Activated CD4-positive, alpha-beta T cell treated with anti-CD3 and anti-CD28 coated beads for 4 hours (primary cell): ENCODE results near the gene ESD.
A peak's percentile ranks its signal among the peaks of the same experiment; 100 is the strongest.
"Not testable (repeated sequence)": the region's sequence is repeated elsewhere in the genome, so short reads cannot be mapped to it uniquely, and the experiment has no call there.

Experiments used
- DNase-seq, 2 donors: peaks; one replicate each; pipeline ENCODE4 v3.0.0-alpha.2; 2020

Gene ESD

GRCh38 chr13:46783504-46783903 is 13.5 kb downstream of the ESD start:
- no peak for DNase-seq

- no peak for DNase-seq
Observed at GRCh38 chr13:46782691-46783090, 14.3 kb downstream of the ESD start.

DNA sequence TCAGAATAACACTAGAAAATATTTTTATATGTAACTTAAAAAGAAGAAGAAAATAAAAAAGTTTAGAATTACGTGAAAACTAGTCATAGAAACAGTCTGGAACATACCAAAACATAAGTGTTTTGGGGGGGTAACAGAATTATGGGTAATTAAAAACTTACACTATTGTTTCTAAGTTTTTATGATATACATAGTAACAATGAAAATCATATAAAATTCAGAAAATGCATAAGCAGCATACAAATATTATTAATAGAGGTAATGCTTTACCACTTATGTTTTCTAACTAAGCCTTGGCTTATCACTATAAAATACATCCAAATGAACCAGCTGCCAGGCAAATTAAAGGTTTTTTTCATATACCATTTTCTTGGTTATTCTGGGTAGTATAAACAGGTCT is 14.9 kb downstream of the ESD start:
- DNase-seq, result no peak

DNA sequence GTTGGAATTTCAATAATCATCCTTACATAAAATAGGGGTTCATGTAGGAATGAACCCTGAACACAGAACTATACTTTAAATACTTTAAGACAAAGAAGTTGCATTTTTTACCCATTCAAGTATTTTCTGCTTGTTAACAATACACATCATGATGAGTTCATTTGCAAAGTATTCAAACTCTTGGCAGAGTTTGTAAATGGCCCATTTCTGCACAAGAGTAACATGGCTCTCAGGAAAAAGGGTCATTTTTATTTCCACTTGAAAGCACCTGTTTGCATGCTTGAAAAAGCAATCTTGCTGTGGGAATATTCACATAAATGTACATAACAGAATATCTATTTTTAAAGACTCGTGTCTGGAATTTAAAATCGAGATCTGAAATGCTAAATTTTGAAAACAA is 18.1 kb downstream of the ESD start:
- no peak for DNase-seq

GRCh38 chr13:46778095-46778494 is 18.9 kb downstream of the ESD start:
- no peak for DNase-seq

GRCh38 chr13:46775385-46776107 is 21.4 kb downstream of the ESD start:
- DNase-seq, result no peak

DNA sequence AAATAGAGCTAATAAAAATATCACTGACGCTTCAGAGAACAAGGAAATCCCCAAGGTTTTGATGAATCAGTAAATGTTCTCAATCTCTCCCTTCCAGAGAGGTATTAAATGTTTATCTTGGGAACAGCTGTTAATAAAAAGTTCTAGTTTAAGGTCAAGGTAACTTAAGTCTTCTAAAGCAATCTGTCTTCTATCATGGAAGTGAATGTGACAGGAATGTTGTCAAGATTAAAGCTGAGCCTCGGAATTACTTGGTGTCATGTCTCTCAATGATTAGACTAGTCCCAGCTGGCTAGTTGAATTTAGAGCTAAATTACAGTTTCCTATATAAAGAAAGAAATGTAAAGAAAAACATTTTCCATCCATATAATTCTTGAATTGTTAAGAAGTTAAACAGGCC is 23.4 kb downstream of the ESD start:
- DNase-seq, result no peak

DNA sequence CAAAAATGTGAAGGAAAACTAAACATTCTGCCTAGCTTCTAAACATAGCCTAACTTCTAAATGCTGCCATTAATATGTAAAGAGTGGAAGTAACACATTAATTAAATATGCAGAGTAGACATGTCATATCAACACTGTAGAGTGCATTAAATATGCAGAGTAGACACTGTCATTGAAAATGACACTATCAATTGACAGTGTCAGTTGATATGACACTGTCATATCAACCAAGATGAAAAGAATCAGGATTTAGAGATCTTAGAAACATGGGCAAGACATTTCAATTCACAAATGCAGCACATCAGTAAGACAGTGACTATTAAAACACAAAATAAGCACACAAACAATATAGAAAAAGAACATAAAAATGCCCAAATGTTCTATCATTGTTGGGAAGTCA is 25.3 kb downstream of the ESD start:
- DNase-seq, result no peak

DNA sequence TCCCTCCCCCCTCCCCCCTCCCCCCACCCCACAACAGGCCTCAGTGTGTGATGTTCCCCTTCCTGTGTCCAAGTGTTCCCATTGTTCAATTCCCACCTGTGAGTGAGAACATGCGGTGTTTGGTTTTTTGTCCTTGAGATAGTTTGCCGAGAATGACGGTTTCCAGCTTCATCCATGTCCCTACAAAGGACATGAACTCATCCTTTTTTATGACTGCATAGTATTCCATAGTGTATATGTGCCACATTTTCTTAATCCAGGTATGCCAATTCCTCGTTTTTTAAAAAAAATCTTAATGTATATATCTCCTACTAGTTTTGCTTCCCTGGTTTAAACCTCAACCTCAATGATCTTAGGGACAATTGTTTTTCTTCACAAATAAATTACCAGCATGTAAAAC is 27.0 kb downstream of the ESD start:
- not testable (repeated sequence) for DNase-seq

DNA sequence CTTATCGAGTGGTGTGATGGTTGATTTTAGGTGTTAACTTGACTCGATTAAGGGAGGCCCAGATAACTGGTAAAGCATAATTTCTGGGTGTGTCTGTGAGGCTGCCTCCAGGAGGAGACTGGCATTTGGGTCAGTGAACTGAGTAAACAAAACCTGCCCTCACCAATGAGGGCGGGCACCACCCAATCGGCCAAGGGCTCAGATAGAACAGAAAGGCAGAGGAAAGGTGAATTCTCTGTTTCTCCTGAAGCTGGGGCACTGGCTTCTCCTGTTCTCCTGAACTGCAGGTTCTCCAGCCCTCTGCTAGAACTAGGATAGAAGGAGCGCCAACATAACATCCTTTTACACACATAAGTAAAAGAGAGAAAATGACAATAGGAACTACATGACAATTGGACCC is 35.1 kb downstream of the ESD start:
- no peak for DNase-seq

DNA sequence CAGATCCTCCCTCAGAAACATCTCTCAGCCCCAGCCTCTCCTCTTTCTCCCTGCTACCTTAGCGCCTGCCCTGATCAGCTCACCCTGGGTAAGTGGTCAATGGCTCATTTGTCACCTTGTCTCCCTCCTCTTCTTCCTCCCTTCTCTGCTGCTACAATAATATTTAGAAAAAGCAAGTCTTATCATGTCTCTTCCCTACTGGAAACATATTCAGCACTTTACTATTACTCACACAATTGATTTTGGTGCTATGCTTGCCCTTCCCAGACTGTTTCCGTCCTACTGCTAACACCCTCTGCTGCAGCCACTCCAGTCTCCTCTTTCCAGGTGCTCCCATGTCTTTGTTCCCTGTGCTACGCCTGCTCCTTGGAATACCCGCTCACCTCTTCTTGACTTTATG is 35.8 kb downstream of the ESD start:
- no peak for DNase-seq

DNA sequence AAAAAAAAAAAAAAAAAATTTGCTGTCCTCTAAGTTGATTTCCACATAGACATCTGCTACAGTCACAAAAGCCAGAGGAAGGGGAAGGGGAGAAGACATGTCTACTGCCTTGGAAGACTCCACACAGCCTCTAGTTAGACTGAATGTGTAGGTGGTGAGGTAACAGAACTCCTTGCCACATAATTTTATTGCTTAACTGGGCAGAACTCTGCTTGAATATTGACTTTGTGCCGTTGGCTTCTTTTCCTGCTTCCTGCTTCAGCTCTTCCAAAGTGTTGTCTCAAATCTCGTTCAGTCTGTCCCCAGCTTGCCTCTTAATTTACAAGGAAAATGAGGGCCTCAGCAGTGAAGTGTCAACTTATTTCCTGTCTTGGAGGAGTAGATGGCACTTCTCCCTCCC is 37.1 kb downstream of the ESD start:
- no peak for DNase-seq

GRCh38 chr13:46757640-46758039 is 39.3 kb downstream of the ESD start:
- no peak for DNase-seq

GRCh38 chr13:46756977-46757376 is 40.0 kb downstream of the ESD start:
- no peak for DNase-seq

DNA sequence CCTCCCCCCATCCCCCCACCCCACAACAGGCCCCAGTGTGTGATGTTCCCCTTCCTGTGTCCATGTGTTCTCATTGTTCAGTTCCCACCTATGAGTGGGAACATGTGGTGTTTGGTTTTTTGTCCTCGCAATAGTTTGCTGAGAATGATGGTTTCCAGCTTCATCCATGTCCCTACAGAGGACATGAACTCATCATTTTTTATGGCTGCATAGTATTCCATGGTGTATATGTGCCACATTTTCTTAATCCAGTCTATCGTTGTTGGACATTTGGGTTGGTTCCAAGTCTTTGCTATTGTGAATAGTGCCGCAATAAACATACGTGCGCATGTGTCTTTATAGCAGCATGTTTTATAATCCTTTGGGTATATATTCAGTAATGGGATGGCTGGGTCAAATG is 41.5 kb downstream of the ESD start:
- DNase-seq, result not testable (repeated sequence)

GRCh38 chr13:46754812-46755211 is 42.1 kb downstream of the ESD start:
- no peak for DNase-seq

DNA sequence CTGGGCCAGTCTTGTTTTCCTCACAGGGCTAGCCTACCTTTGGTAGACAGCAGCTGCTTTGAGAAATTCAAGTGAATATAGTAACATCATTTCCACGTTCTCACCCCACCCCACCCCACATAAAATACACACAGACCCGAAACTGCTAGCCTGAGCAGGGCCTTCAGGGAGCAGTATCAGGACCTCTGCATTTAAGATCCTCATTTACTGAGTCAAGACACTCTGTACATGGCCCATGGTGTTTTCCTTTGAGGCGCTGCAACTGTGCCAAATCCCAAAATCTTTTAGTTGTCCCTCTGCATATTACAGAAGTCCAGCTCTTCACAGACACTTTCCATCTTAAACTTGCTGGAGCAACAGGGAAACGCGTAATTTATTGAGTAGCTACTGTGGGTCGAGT is 43.0 kb downstream of the ESD start:
- DNase-seq, result no peak

DNA sequence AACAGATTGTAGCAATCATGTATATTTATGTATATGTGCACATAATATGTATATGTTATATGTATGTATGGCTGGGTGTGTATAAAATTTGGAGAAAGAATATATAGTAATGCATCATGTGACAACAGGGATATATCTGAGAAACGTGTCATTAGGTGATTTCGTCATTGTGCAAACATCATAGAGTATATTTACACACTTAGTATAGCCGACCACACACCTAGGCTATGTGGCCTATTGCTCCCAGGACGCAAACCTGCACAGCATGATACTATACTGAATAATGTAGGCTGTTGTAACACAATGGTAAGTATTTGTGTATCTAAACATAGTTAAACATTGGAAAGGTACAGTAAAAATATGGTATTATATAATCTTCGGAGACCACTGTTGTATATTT is 43.8 kb downstream of the ESD start:
- no peak for DNase-seq

DNA sequence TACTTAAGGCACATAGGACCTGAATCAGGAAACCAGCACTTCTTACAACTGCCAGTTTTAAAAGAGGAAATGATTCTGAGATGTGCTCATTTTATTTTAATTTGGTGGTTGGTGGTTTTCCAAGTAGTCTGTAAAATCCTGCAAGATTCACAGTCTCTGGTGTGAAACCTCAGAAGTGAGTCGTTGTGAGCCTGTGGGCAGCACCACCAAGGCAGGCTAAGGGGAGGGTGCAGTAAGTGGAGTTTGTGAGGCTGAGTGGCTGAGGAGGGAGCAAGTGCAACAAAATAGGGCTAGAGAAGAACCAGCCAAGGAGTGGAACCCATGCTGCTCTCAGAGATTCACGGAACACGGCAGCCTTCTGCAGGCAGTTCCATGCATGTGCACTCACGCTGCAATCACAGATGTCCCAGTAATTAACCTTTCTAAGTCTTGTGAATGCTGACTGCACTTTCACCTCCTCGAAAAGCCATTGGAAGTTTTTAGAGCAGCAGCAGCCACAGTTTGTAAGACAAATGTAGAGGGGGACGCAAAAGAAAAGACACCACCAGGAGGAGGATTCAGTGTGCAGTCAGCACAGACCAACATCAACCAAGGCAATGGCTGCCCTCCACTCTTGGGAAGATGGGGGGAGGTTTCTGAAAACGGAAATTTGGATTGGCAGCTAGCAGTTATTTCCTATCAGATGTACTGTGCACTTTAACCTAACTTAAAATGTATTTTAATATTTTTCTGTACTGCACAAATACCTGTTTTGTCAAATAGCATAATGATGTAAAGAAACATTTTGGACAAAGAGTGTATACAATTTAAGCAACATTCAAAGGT is 44.9 kb downstream of the ESD start:
- peak; percentile 16 to 19 for DNase-seq

DNA sequence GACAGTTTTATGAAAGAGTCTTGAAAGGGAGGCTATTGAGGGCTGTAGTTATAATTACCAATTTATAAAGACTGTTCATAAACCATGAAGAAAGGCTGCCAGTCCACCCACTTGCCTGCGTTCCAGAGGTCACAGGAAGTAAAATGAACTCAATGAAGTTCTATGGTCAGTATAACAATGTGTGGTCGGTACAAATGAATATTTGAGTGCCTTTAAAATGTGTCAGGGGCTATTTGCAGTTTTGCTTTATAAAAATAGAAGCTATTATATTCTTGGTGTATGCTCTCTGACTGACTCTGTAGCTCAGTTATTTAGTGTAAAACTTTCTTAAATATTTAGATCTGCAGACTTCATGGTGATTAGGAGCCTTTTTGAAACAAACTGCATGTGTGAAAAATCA is 47.0 kb downstream of the ESD start:
- no peak for DNase-seq

DNA sequence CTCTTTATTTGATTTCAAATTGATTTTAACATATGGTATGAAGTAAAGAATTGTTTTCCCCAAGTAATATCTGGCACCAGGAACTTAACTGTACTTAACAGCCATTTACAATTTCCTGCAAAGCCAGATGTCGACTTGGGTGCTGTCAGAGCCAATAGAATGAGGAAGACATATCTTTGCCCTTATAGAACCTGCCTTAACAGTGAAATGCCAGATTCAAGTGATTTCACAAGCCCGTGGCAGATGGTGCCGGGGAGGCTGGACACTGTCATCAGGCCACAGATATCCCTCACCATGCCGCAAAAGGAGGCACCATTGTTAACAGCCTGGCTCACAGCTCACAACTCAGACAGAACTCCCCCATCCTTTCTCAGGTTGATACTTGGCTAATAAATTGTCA is 48.7 kb downstream of the ESD start:
- DNase-seq, result no peak

DNA sequence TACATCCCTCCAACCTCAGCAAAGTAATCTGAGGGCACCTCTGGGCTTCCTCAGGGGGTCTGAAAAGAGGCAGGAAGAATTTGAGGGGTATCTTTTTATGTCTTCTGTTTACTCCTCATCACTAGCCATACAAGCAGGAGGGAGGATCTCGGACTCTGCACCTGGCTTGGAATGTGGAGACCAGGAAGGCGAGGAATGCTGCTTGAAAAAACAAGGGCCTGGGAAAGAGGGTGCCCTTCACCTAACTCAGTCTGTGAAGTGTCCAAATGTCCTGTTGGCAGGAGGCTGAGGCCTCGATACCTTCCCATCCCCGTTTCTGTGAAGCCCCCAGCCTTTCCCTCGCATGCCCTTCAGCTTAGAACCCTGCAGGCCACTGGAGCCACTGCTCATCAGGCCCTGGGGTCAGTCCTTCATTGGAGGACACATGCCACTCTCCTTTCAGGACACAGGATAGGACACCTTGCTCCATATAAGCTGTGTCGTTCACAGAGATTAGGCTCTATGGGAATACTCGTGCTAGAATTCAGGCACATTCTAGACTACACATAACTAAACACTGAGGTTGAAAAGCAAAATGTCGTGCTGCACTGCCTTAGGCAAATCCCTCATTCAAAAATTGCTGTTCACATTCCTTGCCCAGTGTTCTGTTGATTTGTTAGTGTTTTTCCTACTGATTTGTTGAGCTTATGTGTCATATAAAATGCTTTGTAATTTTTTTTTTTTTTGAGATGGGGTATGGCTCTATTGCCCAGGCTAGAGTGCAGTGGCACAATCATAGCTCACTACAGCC is 49.7 kb downstream of the ESD start:
- no peak for DNase-seq

DNA sequence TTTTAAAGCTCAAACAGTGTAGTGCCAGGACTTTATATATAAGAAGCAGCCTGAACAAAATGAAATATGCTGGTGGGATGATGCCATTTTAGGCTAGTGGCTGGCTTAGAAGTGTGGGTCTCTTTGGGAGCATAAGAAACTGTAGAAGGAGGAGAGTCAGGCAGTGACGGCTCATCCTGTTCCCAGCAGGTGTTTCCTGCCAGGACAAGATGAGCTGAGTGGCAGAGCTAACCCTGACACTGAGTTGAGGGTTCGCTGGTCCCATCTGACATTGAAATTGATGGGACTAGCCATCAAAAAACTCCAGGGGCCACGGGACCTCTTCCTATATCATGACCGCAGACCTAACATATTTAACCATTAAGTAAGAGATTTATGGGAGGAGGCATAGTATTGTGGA is 51.3 kb downstream of the ESD start:
- DNase-seq, result no peak

- DNase-seq, result no peak
Observed at GRCh38 chr13:46745062-46745461, 51.9 kb downstream of the ESD start.
